HG02642 (cell line): ENCODE measurements around the gene ETS1.
A peak's percentile ranks its signal among the peaks of the same experiment; 100 is the strongest.

Experiments used
- ATAC-seq: cut with Tn5 transposase; IDR thresholded peaks from one replicate; pipeline ENCODE4 v1.9.1; 2021; ENCODE audit warnings: mild to moderate bottlenecking; ENCODE audit not compliant: unreplicated experiment, poor library complexity

ETS1 gene

DNA sequence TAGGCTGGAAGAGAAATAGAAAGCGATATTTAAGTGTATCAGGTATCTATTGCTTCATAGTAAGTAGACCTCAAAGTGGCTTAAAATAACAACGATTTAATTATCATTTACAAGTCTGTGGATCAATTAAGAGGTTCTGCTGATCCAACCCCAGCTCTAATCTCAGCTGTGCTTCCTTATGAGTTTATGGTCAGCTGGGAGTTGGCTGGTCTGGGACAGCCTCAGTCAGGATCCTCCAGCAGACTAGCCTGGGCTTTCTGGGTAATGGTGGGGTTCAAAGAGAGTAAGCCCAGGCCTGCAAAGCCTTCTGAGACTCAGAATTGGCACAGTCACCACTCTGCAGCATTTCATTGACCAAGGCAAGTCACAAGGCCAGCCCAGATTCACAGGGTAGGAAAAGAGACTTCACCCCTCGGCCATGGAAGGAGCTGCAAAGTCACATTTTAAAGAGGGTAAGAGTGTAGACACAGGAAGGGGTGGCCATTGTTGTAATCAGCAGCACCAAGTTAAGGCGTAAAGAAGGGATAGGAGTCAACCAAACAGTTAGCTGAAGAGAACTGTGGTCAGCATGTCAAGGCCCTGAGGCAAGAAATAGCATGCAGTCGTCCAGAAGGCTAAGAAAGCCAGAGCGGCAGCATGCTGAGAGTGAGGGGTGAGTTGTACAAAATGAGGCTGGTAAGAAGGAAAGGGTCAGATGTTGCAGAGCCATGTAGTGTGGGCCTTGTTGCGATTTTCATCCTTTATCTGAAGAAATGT, 168.2 kb downstream of the ETS1 start:
- no peak for ATAC-seq

DNA sequence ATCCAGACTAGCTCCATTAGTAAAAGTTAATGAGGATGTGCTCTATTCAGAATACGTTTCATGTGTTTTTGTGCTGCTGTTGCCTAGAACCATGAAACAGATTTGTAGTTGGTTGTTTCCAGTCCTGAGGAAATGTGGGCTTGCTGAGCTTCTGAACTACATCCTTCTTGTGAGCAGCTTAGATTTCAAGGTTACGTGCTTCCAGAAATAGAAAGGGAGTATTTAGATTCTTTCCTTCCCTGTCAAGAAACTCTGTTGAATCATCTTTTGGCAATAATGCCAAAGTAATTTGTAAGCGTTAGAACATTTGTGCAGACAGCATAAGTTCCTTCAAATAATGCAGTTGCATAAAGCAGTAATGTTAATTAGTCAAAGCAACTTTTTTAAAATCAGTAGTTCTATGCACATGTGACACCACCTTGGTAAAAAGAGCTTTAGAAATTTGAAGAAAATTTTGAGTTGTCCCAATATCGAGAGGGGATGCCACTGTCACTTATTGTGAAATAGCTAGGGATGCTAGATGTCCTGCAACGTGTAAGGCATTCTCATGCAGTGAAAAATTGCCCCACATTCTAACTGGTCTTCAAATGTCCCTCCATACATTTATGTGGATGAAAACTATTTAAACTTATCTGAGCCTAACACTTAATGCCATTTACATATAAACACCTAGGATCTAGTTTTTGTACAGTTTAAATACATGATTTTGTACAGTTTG, 169.6 kb downstream of the ETS1 start:
- ATAC-seq = no peak

GRCh38 chr11:128416976-128417375, 170.4 kb downstream of the ETS1 start:
- no peak for ATAC-seq

DNA sequence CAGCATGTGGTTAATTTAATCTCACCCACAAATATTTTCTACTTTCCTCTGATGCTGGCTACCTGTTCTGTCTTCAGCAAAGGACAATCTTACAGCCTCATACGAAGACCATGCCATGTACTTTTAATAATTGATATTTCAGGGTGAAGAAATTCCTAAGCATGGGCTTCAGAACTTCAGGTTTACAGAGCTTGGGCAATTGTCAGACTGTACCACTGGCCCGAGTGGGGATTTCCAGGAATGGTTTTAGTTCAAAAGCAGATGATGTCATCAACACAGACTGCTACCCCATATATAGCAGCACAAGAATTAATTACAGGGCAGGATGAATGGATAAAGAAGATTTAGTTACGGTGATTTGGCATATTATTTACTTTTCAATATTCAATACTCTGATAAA, 171.8 kb downstream of the ETS1 start:
- no peak for ATAC-seq

DNA sequence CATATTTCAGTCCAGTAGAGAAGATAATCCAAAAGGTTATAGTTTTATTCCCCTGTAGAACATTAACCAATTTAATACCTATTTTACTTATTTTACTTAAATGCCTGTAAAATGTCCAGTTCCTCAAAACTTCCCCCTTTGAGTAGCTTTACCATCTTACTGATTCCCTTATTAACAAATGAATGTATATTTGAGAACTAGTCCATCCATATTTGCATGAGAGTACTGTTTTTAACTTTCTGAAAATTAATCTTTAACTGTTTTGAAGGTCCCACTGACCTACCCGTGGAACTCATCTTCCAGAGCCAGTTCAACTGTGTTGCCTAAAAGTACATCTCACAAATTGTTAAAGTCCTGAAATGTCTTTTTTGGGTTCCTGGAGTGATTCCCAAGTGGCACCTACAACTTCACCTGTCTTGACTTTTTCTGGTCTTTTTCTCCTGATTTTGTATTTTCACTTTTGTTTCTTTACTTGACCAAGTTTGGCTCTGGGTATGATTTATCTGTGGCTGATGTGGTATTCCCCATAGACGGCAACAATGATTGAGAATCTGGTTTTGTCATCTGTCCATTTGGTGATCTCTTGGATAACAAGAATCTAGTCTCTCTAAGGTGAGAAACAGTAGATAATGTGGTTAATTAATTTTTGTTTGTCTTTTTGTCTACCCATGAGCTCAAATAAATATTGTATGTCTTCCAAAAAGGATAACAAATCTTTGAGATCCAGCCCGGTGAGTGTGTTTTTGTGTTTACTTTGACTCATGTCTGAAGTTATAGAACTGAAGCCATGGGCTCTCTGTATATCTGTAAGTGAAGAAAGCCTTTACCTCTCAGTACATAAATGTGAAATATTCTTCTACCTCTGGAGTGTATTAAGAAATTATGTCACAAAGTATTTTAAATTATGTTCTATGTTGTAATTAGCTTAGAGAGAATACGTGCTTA, 174.2 kb downstream of the ETS1 start:
- ATAC-seq = peak; percentile 76

- ATAC-seq = no peak
These were observed 175.5 kb downstream of the ETS1 start for GRCh38 chr11:128411812-128412211.

GRCh38 chr11:128411150-128411549, 176.2 kb downstream of the ETS1 start:
- no peak for ATAC-seq

- ATAC-seq = no peak
These were observed 177.9 kb downstream of the ETS1 start for GRCh38 chr11:128409476-128409875.
